Coronary artery (tissue), 2 donors: ENCODE results near the gene CDCP2.
A peak's percentile ranks its signal among the peaks of the same experiment; 100 is the strongest.

Source experiments
- DNase-seq: peaks from one replicate; pipeline ENCODE4 v3.0.0-alpha.2; 2017; ENCODE audit warnings: low spot score
- H3K27ac ChIP-seq, 2 donors: fragments of 200-600 bp; sonication (generic); one replicate each; pipeline ENCODE4 v1.5.1; 2016 to 2019
- H3K4me3 ChIP-seq: fragments of 200-600 bp; sonication (generic); 2 replicates; pipeline ENCODE4 v1.5.1; 2016; ENCODE audit warnings: mild to moderate bottlenecking, moderate library complexity
- CTCF ChIP-seq: fragments of 200-600 bp; sonication (generic); IDR thresholded peaks from one replicate; pipeline ENCODE4 v1.5.1; 2019; ENCODE audit warnings: antibody characterized with exemption

Gene CDCP2

DNA sequence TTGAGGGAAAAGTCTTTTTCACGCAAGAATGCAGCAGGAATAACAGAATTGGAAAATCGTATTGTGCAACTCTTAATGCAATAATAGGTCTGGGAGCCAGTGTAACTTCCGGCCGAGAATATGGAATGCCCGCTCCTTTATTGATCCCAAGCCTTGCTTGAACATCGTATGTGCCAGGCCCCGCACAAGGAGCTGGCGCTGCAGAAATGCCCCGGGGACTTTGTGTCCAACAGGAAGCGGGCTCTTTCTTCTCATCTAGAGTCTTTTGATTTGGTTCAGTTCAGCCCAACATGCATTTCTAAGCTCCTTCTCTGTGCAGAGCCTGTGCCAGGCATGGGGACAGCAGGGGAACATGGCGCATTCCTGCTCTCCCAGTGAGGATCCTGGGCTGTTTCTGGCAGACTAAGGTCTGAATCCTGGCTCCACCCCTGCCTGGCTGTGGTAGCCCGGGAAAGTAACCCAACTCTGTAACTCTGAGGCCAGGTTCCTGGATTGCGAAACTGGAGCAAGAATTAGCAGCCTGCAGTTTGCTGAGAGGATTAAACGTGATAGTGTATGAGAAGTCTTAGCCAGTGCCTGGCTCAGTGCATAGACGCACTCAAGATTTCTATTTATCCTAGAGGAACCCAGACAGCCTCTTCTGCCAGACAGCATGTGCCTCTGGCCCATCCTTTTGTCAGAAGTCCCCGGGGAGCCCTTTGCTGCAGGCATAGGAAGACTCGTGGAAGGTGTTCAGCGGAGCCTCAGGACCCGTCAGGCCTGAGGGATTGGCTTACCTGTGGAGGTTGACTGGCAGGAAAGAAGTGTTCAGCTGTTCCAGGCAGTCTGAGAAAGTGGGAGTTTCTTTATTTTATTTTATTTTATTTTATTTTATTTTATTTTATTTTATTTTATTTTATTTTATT lies 987 bp upstream of the CDCP2 start:
- Histone ChIP-seq H3K27ac (peak overlapping the region in 1 of 2 donors; percentile 21), H3K4me3 (no peak overlapping the region)
- no peak for DNase-seq
- no peak for TF ChIP-seq CTCF

- Histone ChIP-seq H3K4me3 (no peak overlapping the region), H3K27ac (no peak overlapping the region)
- no peak for TF ChIP-seq CTCF
- DNase-seq: no peak
These were observed 1.8 kb downstream of the CDCP2 start for GRCh38 chr1:54151013-54151412.

GRCh38 chr1:54149734-54150133 lies 3.1 kb downstream of the CDCP2 start:
- no peak for TF ChIP-seq CTCF
- no peak for DNase-seq

DNA sequence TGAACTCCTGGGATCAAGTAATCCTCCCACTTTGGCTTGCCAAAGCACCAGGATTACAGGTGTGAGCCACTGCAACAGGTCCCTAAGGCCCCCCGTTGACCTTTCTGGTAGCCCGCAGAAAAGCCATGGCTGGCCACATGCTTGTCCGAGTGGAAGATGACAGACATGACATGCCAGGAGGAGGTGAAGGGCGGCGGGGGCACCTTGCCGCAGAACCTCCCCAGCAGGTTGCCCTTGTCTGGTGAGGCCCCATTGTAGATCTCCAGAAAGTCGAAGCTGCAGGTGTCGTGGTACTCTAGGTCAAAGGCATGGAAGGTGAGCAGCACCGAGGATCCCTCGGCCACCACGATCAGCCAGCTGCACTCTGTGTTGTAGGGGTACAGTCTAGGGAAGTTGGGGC lies 8.4 kb downstream of the CDCP2 start:
- DNase-seq: no peak
- Histone ChIP-seq H3K4me3 (no peak overlapping the region), H3K27ac (no peak overlapping the region)
- no peak for TF ChIP-seq CTCF

More at GRCh38 chr1:54149734-54150133, 3.1 kb downstream of the CDCP2 start:
- Histone ChIP-seq H3K27ac (no peak overlapping the region), H3K4me3 (no peak overlapping the region)

- no peak for TF ChIP-seq CTCF
- DNase-seq: no peak
- Histone ChIP-seq H3K27ac (no peak overlapping the region), H3K4me3 (no peak overlapping the region)
These were observed 10.5 kb downstream of the CDCP2 start for GRCh38 chr1:54142146-54142900.

GRCh38 chr1:54139711-54140110 lies 13.1 kb downstream of the CDCP2 start:
- Histone ChIP-seq H3K27ac (no peak overlapping the region), H3K4me3 (no peak overlapping the region)
- no peak for DNase-seq
- no peak for TF ChIP-seq CTCF
